Erythroblast (primary cell): ENCODE data around the gene FAH.

Source experiments
- GATA1 ChIP-seq: IDR thresholded peaks from 2 replicates; pipeline ENCODE4 v1.6.1; 2011; ENCODE audit warnings: low read depth, mild to moderate bottlenecking, control low read depth, low read length, moderate library complexity
- POLR2A ChIP-seq: IDR thresholded peaks from 2 replicates; pipeline ENCODE4 v1.6.1; 2011; ENCODE audit warnings: mild to moderate bottlenecking, low read length

GRCh38 chr15:80191198-80191597, 38.4 kb downstream of the FAH start:
- TF ChIP-seq POLR2A (no peak), GATA1 (no peak)
